GM12865 (cell line): ENCODE data around the gene ARRDC1.
"Not testable (repeated sequence)": the region's sequence is repeated elsewhere in the genome, so short reads cannot be mapped to it uniquely, and the experiment has no call there.

Experiments
- DNase-seq: peaks from one replicate; pipeline ENCODE4 v3.0.0; 2010; ENCODE audit warnings: low read depth
- H3K4me3 ChIP-seq: 2 replicates; pipeline ENCODE4 v1.5.1; 2011; ENCODE audit warnings: mild to moderate bottlenecking, low read depth, low read length, control low read depth
- CTCF ChIP-seq: IDR thresholded peaks from 2 replicates; pipeline ENCODE4 v1.5.1; 2011; ENCODE audit warnings: low read length, control low read depth, low read depth, inconsistent platforms; ENCODE audit not compliant: insufficient read depth; ENCODE audit errors: missing control alignments

The ARRDC1 gene

GRCh38 chr9:137605121-137606004 lies at the start of gene ARRDC1:
TSS of gene ARRDC1 (plus strand) at chr9:137605686. CDS start at chr9:137605718, 32 bp downstream.
- TF ChIP-seq CTCF, result no peak
- DNase-seq, result peak; percentile 98
- peak within 1 kb of the TSS; percentile 69 for H3K4me3 ChIP-seq

- TF ChIP-seq CTCF, result no peak
- no peak for DNase-seq
- no peak overlapping the region for H3K4me3 ChIP-seq
Measured at GRCh38 chr9:137556069-137556838, 49.2 kb upstream of the ARRDC1 start.

- no peak for DNase-seq
- no peak for TF ChIP-seq CTCF
- H3K4me3 ChIP-seq, result no peak overlapping the region
Measured at GRCh38 chr9:137558127-137558526, 47.4 kb upstream of the ARRDC1 start.

- no peak for TF ChIP-seq CTCF
- no peak overlapping the region for H3K4me3 ChIP-seq
- DNase-seq, result no peak
Measured at GRCh38 chr9:137564134-137564533, 41.4 kb upstream of the ARRDC1 start.

- DNase-seq, result no peak
- no peak overlapping the region for H3K4me3 ChIP-seq
- TF ChIP-seq CTCF, result no peak
Measured at GRCh38 chr9:137564817-137565411, 40.6 kb upstream of the ARRDC1 start.

- not testable (repeated sequence) for H3K4me3 ChIP-seq, DNase-seq
Measured at GRCh38 chr9:137568445-137568844, 37.0 kb upstream of the ARRDC1 start.

GRCh38 chr9:137569609-137570203 lies 35.8 kb upstream of the ARRDC1 start:
- DNase-seq, result no peak
- TF ChIP-seq CTCF, result no peak
- H3K4me3 ChIP-seq, result no peak overlapping the region
